IgD-negative memory B cell (primary cell): ENCODE results near the gene SECISBP2. TPM values are rescaled to one million over a fixed set of nuclear protein-coding genes. Genes with fewer than 3 reads are reported as not detected.

Experiments
- H3K27ac Mint-ChIP-seq, 3 donors: one replicate each; pipeline ENCODE4 v1.8.0; 2020 to 2022; ENCODE audit warnings: mild to moderate bottlenecking in 3 of 3, mixed read lengths in 3 of 3, moderate library complexity in 1 of 3
- H3K27me3 Mint-ChIP-seq: one replicate; pipeline ENCODE4 v1.8.0; 2021; ENCODE audit warnings: mixed read lengths
- H3K36me3 Mint-ChIP-seq: one replicate; pipeline ENCODE4 v1.8.0; 2020; ENCODE audit warnings: mild to moderate bottlenecking, mixed read lengths
- H3K4me1 Mint-ChIP-seq, 3 donors: one replicate each; pipeline ENCODE4 v1.8.0; 2020 to 2022; ENCODE audit warnings: mixed read lengths in 3 of 3, mild to moderate bottlenecking in 1 of 3
- H3K4me3 Mint-ChIP-seq, 4 donors: one replicate each; pipeline ENCODE4 v1.8.0; 2020 to 2022; ENCODE audit warnings: mild to moderate bottlenecking in 4 of 4, mixed read lengths in 4 of 4, moderate library complexity in 3 of 4
- H3K9me3 Mint-ChIP-seq, 3 donors: one replicate each; pipeline ENCODE4 v1.8.0; 2020 to 2021; ENCODE audit warnings: mixed read lengths in 3 of 3, mild to moderate bottlenecking in 1 of 3
- polyA plus RNA-seq: library from polyadenylated mRNA; unstranded; fragments of 300-500 nt; fragmentation: Illumina TruSeq; gene quantifications from one replicate; pipeline ENCODE4 v1.2.3, GENCODE V29; 2021

Gene SECISBP2
- polyA plus RNA-seq, 1 donor from 2014 or later: 30.6 TPM

DNA sequence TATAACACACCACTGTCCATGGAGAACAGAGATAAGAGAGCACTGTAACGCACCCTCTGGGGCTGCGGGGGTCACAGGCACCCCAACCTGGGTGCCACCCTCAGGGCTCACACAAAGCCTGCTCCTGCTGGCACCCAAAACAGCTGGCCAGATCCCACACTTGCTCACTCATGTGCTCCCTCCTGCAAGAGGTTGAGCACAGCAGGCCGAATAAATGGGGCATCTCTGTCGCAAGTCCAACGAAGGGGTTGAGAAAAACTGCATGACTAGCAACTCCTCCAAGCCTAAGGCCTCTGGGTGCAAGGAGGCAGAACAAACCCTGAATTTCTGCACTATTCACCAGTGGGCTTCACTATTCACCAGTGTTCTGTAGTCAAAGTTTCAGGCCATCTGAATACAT lies 80.3 kb downstream of the SECISBP2 start:
- H3K4me1 Mint-ChIP-seq: peaks cover 27 to 44% (median 38%) of the 10 kb centered on the region in 3 donors
- no peak overlapping the region for H3K4me3 Mint-ChIP-seq
- peaks cover 7% of the 10 kb centered on the region for H3K36me3 Mint-ChIP-seq
- H3K27me3 Mint-ChIP-seq: no peaks in the 10 kb centered on the region
- H3K27ac Mint-ChIP-seq: no peak overlapping the region
- no peaks in the 10 kb centered on the region for H3K9me3 Mint-ChIP-seq

DNA sequence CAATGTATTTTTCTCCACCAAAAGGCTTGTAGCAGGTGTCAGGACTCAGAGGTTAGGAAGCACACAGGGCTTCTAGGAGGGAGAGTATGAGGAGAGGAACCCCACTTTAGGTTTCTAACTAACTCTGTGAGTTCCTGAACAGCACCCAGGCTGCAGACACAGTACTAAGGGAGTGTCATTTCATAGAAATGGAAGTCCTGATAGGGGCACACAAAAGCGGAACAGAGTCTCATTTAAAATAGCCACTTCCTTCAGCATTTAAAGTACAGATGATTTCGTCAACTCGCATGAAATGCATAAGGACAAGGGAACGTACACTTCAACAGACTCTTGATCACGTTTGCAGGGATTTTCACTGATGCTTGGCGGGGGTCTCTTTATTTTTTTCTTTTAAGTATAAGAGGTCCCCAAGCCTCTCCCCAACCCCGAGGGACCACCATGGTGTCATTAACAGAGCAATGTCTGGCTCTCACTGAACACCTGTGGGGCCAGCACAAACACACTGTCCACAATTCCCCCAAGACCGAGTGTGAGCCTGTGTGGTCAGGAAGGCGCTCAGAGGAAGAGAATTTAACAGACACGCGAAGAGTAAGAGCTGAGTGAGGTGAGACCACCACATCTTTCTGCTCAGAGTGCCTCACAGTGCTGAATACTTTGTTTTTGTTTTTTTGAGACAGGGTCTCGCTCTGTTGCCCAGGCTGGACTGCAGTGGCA lies 82.3 kb downstream of the SECISBP2 start:
- H3K27me3 Mint-ChIP-seq: no peaks in the 10 kb centered on the region
- peak overlapping the region; percentile 63 to 84 (median 73) for H3K27ac Mint-ChIP-seq
- no peaks in the 10 kb centered on the region for H3K9me3 Mint-ChIP-seq
- peaks cover 7% of the 10 kb centered on the region for H3K36me3 Mint-ChIP-seq
- H3K4me1 Mint-ChIP-seq: peaks cover 29 to 57% (median 52%) of the 10 kb centered on the region in 3 donors
- peak overlapping the region; percentile 54 to 91 (median 77) for H3K4me3 Mint-ChIP-seq

DNA sequence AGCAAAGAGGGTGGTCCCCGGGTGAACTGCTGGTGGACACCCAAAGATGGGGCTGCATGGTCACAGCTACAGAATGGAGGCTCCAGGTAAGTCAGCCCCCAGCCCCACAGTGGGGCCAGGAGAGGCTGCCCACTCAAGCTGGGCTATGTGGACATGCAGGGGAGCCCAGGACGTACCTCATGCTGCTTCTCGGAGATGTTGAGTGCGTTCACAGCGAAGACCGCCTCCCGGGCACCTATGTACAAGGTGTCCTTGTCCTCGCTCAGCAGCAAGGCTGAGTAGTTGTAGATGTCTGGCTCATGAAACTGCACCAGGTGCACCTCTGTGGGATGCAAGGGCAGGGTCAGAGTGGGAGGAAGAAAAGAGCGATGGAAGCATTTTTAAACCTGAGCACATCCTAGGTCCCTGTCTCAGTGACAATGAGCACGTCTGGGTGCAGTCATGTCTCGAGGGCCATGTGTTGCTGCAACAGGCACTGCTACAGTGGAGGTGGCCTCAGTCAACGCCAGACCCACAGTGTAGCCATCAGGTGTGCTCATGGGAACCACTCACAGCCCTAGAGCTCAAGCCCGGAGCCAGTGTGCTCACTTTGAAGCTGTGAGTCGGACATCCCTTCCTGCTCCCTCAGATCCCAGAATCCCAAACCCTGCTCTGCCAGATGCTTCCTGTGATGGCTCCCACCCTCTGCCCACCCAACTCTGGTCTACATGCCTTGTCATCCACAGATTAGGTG lies 84.6 kb downstream of the SECISBP2 start:
- H3K36me3 Mint-ChIP-seq: peaks cover 12% of the 10 kb centered on the region
- peaks cover 0 to 5% (median 0%) of the 10 kb centered on the region in 3 donors for H3K9me3 Mint-ChIP-seq
- peaks cover 45 to 75% (median 74%) of the 10 kb centered on the region in 3 donors for H3K4me1 Mint-ChIP-seq
- no peaks in the 10 kb centered on the region for H3K27me3 Mint-ChIP-seq
- H3K27ac Mint-ChIP-seq: peak overlapping the region; percentile 39 to 95 (median 81)
- H3K4me3 Mint-ChIP-seq: peak overlapping the region in 2 of 4 donors; percentile 21 to 84

GRCh38 chr9:89404074-89404473 lies 85.8 kb downstream of the SECISBP2 start:
- H3K36me3 Mint-ChIP-seq: peaks cover 12% of the 10 kb centered on the region

DNA sequence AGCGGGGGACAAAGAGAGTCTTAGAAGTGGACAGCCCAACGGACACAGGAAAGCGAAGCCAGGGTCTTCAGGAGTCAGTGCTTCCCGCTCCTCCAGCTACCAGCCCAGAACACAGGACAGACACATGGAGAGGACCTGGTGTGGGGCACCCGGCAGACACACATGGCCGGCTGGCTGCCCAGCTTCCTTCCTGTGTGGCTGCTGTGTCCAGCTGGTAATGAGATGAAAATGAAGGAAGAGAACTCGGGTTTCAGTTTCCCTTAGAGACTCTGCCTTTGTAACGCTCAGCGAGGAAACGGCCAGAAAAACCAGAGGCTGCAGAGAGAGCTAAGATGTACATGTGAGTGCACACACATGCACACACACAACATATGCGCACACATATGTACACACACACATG lies 87.5 kb downstream of the SECISBP2 start:
- Mint-ChIP-seq H3K36me3 (peaks cover 9% of the 10 kb centered on the region), H3K27ac (peak overlapping the region; percentile 78 to 95 (median 93)), H3K27me3 (no peaks in the 10 kb centered on the region), H3K9me3 (peaks cover 0 to 5% (median 0%) of the 10 kb centered on the region in 3 donors), H3K4me1 (peaks cover 65 to 85% (median 85%) of the 10 kb centered on the region in 3 donors), H3K4me3 (peak overlapping the region; percentile 75 to 95 (median 84))

More at GRCh38 chr9:89404074-89404473, 85.8 kb downstream of the SECISBP2 start:
- peaks cover 56 to 83% (median 82%) of the 10 kb centered on the region in 3 donors for H3K4me1 Mint-ChIP-seq
- peak overlapping the region in 3 of 4 donors; percentile 21 to 95 (median 83) for H3K4me3 Mint-ChIP-seq
- H3K27ac Mint-ChIP-seq: peak overlapping the region; percentile 81 to 95 (median 90)
- peaks cover 0 to 5% (median 0%) of the 10 kb centered on the region in 3 donors for H3K9me3 Mint-ChIP-seq
- H3K27me3 Mint-ChIP-seq: no peaks in the 10 kb centered on the region

DNA sequence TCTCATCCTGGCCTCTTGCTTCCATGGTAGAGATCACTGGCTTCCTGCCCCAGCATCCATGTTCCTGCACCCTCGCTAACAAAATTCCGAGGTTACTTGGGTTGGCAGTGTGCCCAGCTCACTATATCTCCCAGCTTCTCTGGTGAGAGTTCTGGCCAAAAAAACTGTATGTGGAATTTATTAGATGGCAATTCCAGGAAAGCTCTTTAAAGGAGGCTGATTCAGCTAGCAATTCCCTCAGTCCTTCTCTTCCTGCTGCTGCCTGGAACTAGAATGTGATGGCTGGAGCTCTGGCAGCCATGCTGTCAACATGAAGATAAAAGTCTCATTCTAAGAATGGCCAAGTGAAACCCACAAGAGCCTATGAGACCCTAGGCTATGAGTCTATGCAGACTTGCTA lies 88.8 kb downstream of the SECISBP2 start:
- Mint-ChIP-seq H3K4me1 (peaks cover 63 to 82% (median 80%) of the 10 kb centered on the region in 3 donors), H3K4me3 (peak overlapping the region in 3 of 4 donors; percentile 11 to 76 (median 41)), H3K27ac (peak overlapping the region; percentile 80 to 93 (median 93)), H3K9me3 (peaks cover 0 to 5% (median 0%) of the 10 kb centered on the region in 3 donors), H3K36me3 (peaks cover 9% of the 10 kb centered on the region), H3K27me3 (no peaks in the 10 kb centered on the region)

DNA sequence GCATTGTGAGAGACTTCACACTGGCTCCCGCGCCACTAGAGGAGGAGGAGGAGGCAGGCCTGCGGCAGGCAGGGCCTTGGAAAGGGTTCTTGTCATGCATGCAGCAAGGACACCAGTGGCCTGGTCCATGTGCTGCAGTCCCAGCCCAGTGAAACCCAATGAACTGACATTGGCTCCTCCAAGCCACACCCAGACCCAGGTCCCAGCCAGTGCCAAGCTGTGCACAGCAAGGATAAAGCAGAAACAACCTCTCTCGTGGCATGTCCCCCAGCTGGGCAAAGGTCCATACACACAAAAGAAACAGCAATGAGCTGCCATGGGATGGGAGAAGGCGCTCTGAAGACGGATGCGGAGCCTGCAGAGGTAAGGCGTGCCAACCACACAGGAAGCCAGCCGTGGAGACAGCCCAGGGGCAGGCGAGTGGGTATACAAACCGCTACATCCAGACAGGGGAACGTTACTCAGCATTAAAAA lies 90.4 kb downstream of the SECISBP2 start:
- Mint-ChIP-seq H3K27ac (peak overlapping the region in 2 of 3 donors; percentile 83 to 86), H3K9me3 (peaks cover 0 to 5% (median 0%) of the 10 kb centered on the region in 3 donors), H3K4me3 (peak overlapping the region; percentile 25 to 93 (median 80)), H3K27me3 (no peaks in the 10 kb centered on the region), H3K36me3 (peaks cover 7% of the 10 kb centered on the region), H3K4me1 (peaks cover 67 to 72% (median 70%) of the 10 kb centered on the region in 3 donors)

Other genes with a start within 250 kb of the SECISBP2 start
- gene SHC3, start 139.7 kb upstream of the SECISBP2 start, polyA plus RNA-seq: not detected
- gene CKS2, start 7.3 kb upstream of the SECISBP2 start, polyA plus RNA-seq: 61.3 TPM
- 35.3 TPM for gene SEMA4D, start 179.6 kb downstream of the SECISBP2 start, polyA plus RNA-seq